HepG2 (cell line): ENCODE results near the gene MFAP3L. TPM values are rescaled to one million over a fixed set of nuclear protein-coding genes. Genes with fewer than 3 reads are reported as not detected.

Experiments
- AKAP8 ChIP-seq: sonication (generic); formaldehyde crosslinking; IDR thresholded peaks from 2 replicates; pipeline ENCODE4 v1.5.1; 2020; ENCODE audit warnings: mild to moderate bottlenecking, missing genetic modification reagents
- CHD2 ChIP-seq: IDR thresholded peaks from 2 replicates; pipeline ENCODE4 v1.6.1; 2011; ENCODE audit warnings: low read depth, low read length, improper control_type of control experiment
- FLYWCH1 ChIP-seq: sonication (generic); formaldehyde crosslinking; IDR thresholded peaks from 2 replicates; pipeline ENCODE4 v1.8.1; 2023; ENCODE audit warnings: mild to moderate bottlenecking, missing genetic modification reagents
- FOSL2 ChIP-seq: sonication (generic); formaldehyde crosslinking; IDR thresholded peaks from 2 replicates; pipeline ENCODE4 v1.4.0; 2020; ENCODE audit warnings: missing genetic modification reagents
- IRF2 ChIP-seq: IDR thresholded peaks from 2 replicates; pipeline ENCODE4 v1.6.1; 2018; ENCODE audit warnings: missing genetic modification reagents, missing compliant biosample characterization
- JUND ChIP-seq: sonication (generic); formaldehyde crosslinking; IDR thresholded peaks from 2 replicates; pipeline ENCODE4 v1.8.0; 2022; ENCODE audit warnings: mild to moderate bottlenecking, missing genetic modification reagents
- MED1 ChIP-seq: sonication (generic); formaldehyde crosslinking; IDR thresholded peaks from 2 replicates; pipeline ENCODE4 v1.4.0; 2020; ENCODE audit warnings: missing genetic modification reagents
- MIXL1 ChIP-seq: IDR thresholded peaks from 2 replicates; pipeline ENCODE4 v1.6.1; 2016
- MZF1 ChIP-seq: sonication (generic); formaldehyde crosslinking; IDR thresholded peaks from 2 replicates; pipeline ENCODE4 v1.8.1; 2023; ENCODE audit warnings: mild to moderate bottlenecking, missing genetic modification reagents, borderline replicate concordance
- RFX1 ChIP-seq: fragments of 450-650 bp; IDR thresholded peaks from 2 replicates; pipeline ENCODE4 v1.6.1; 2017
- RXRB ChIP-seq: IDR thresholded peaks from 2 replicates; pipeline ENCODE4 v1.6.1; 2016; ENCODE audit warnings: borderline replicate concordance, missing genetic modification reagents, missing compliant biosample characterization
- SIN3B ChIP-seq: fragments of 150-350 bp; IDR thresholded peaks from 2 replicates; pipeline ENCODE4 v1.6.1; 2014; ENCODE audit warnings: low read length
- SMYD3 ChIP-seq: sonication (generic); formaldehyde crosslinking; IDR thresholded peaks from 2 replicates; pipeline ENCODE4 v1.8.1; 2023; ENCODE audit warnings: mild to moderate bottlenecking, missing genetic modification reagents
- TBL1XR1 ChIP-seq: fragments of 150-350 bp; IDR thresholded peaks from 2 replicates; pipeline ENCODE4 v1.6.1; 2014; ENCODE audit warnings: borderline replicate concordance, low read length; ENCODE audit not compliant: partially characterized antibody
- ZFP90 ChIP-seq: sonication (generic); formaldehyde crosslinking; IDR thresholded peaks from 2 replicates; pipeline ENCODE4 v1.8.0; 2022; ENCODE audit warnings: missing genetic modification reagents, mild to moderate bottlenecking, inconsistent platforms, borderline replicate concordance
- ZNF138 ChIP-seq: sonication (generic); formaldehyde crosslinking; IDR thresholded peaks from 2 replicates; pipeline ENCODE4 v1.5.0; 2020; ENCODE audit warnings: mild to moderate bottlenecking, low read depth, missing genetic modification reagents
- ZNF572 ChIP-seq: sonication (generic); formaldehyde crosslinking; IDR thresholded peaks from 2 replicates; pipeline ENCODE4 v1.5.1; 2020; ENCODE audit warnings: mild to moderate bottlenecking, missing genetic modification reagents
- ZNF629 ChIP-seq: sonication (generic); formaldehyde crosslinking; conservative IDR thresholded peaks from 2 replicates; pipeline ENCODE4 v1.5.0; 2020; ENCODE audit warnings: missing genetic modification reagents
- ZNF674 ChIP-seq: sonication (generic); formaldehyde crosslinking; IDR thresholded peaks from 2 replicates; pipeline ENCODE4 v1.5.0; 2020; ENCODE audit warnings: low read depth, mild to moderate bottlenecking, missing genetic modification reagents
- ZNF724P ChIP-seq: sonication (generic); formaldehyde crosslinking; IDR thresholded peaks from 2 replicates; pipeline ENCODE4 v1.8.0; 2022; ENCODE audit warnings: missing genetic modification reagents, borderline replicate concordance
- ZNF761 ChIP-seq: sonication (generic); formaldehyde crosslinking; conservative IDR thresholded peaks from 2 replicates; pipeline ENCODE4 v1.4.0; 2020; ENCODE audit warnings: mild to moderate bottlenecking, missing genetic modification reagents
- polyA plus RNA-seq, 8 experiments: library from polyadenylated mRNA; depleted of rRNA in 3 of 8; stranded (reverse) in 7 of 8; unstranded in 1 of 8; fragments of >200 nt; fragmentation: Illumina TruSeq in 4 of 8; extraction: Trizol in 4 of 8; gene quantifications; 2 replicates each; pipeline versions ENCODE4 v1.2.1 to v1.2.3, GENCODE V29; 2011 to 2016; ENCODE audit warnings: low read depth in 4 of 8, missing spikeins in 1 of 8, mixed read lengths in 1 of 8; ENCODE audit not compliant: insufficient read depth in 1 of 8
- total RNA-seq, 5 experiments: library from RNA; depleted of rRNA; stranded (reverse); fragments of >200 nt; fragmentation: Illumina TruSeq; extraction: Trizol; gene quantifications; 2 replicates each; pipeline ENCODE4 v1.2.3, GENCODE V29; 2016; ENCODE audit warnings: low read depth in 1 of 5
- TF ChIP-seq, protein P1 (sequence below): sonication (generic); formaldehyde crosslinking; IDR thresholded peaks from 2 replicates; pipeline ENCODE4 v1.4.0; 2020; ENCODE audit warnings: missing genetic modification reagents, mild to moderate bottlenecking, borderline replicate concordance
- TF ChIP-seq, protein P2 (sequence below): sonication (generic); formaldehyde crosslinking; IDR thresholded peaks from 2 replicates; pipeline ENCODE4 v1.4.0; 2020; ENCODE audit warnings: missing genetic modification reagents
- TF ChIP-seq, protein P3 (sequence below): sonication (generic); formaldehyde crosslinking; IDR thresholded peaks from 2 replicates; pipeline ENCODE4 v1.5.1; 2020; ENCODE audit warnings: mild to moderate bottlenecking, moderate library complexity, missing genetic modification reagents

The MFAP3L gene
- total and polyA plus RNA-seq, 2 of the 13 experiments (the other 11 are each of a cell fraction or from before 2014, with no cell fraction given) = 1.5 to 3.6 TPM

DNA sequence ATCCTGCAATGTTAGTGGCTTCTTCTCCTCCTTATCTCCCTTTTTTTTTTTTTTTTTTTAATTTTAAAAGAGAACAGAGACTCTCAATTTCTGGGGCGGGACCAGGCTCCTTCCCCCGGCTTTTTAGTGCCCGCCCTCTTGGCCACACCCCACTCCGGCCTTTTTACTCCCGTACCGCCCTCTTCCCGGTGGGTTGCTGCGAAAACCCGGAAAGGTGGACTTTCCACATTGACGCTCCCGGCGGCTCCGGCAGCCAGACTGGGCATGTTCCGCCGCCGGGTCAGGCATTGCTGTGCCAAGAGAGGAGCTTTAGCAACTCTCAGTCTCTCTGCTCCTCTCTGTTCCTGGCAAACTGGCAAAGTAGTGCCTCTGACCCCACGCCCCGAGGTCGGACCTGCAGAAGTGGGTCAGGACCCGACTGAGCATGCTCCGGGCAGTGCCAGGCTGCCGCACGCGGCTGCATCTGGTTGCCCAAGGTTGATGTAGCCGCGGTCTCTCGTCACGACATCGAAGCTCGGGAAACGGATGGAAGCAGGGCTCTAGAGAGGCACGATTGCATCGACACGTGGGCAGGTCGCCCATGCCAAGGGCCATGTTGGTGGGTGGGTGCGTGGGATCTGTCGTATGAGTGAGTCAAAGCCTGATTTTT lies 1.1 kb upstream of the MFAP3L start (continued):
- peak; percentile 52; the same call in 1 of the 2 replicates for TF ChIP-seq ZNF572 (CRISPR knock-in tag)
- TF ChIP-seq ZFP90 (CRISPR knock-in tag) = peak; percentile 34; the same call in 1 of the 2 replicates
- no peak for TF ChIP-seq CHD2
- TF ChIP-seq ZNF674 (CRISPR knock-in tag) = no peak
- TF ChIP-seq RXRB (CRISPR knock-in tag) = peak; percentile 61; the same call in 1 of the 2 replicates
- TF ChIP-seq, protein P1, sequence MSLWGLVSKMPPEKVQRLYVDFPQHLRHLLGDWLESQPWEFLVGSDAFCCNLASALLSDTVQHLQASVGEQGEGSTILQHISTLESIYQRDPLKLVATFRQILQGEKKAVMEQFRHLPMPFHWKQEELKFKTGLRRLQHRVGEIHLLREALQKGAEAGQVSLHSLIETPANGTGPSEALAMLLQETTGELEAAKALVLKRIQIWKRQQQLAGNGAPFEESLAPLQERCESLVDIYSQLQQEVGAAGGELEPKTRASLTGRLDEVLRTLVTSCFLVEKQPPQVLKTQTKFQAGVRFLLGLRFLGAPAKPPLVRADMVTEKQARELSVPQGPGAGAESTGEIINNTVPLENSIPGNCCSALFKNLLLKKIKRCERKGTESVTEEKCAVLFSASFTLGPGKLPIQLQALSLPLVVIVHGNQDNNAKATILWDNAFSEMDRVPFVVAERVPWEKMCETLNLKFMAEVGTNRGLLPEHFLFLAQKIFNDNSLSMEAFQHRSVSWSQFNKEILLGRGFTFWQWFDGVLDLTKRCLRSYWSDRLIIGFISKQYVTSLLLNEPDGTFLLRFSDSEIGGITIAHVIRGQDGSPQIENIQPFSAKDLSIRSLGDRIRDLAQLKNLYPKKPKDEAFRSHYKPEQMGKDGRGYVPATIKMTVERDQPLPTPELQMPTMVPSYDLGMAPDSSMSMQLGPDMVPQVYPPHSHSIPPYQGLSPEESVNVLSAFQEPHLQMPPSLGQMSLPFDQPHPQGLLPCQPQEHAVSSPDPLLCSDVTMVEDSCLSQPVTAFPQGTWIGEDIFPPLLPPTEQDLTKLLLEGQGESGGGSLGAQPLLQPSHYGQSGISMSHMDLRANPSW (CRISPR knock-in tag) = no peak
- TF ChIP-seq, protein P2, sequence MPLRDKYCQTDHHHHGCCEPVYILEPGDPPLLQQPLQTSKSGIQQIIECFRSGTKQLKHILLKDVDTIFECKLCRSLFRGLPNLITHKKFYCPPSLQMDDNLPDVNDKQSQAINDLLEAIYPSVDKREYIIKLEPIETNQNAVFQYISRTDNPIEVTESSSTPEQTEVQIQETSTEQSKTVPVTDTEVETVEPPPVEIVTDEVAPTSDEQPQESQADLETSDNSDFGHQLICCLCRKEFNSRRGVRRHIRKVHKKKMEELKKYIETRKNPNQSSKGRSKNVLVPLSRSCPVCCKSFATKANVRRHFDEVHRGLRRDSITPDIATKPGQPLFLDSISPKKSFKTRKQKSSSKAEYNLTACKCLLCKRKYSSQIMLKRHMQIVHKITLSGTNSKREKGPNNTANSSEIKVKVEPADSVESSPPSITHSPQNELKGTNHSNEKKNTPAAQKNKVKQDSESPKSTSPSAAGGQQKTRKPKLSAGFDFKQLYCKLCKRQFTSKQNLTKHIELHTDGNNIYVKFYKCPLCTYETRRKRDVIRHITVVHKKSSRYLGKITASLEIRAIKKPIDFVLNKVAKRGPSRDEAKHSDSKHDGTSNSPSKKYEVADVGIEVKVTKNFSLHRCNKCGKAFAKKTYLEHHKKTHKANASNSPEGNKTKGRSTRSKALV (CRISPR knock-in tag) = peak; percentile 61; the same call in 1 of the 2 replicates
- no peak for TF ChIP-seq MZF1
- TF ChIP-seq MIXL1 = 0 out of 2 replicates have a peak, but pooled peaks have one; percentile 12
- no peak for TF ChIP-seq TBL1XR1
- peak; percentile 15; the same call in 1 of the 2 replicates for TF ChIP-seq FOSL2
- TF ChIP-seq MED1 (CRISPR knock-in tag) = no peak
- no peak for TF ChIP-seq FLYWCH1 (CRISPR knock-in tag)
- no peak for TF ChIP-seq RFX1
- peak; percentile 29; the same call in 1 of the 2 replicates for TF ChIP-seq SMYD3
- TF ChIP-seq ZNF724P = peak; percentile 89; the same call in 1 of the 2 replicates
- TF ChIP-seq AKAP8 (CRISPR knock-in tag) = no peak
- no peak for TF ChIP-seq JUND (CRISPR knock-in tag)
- TF ChIP-seq, protein P3, sequence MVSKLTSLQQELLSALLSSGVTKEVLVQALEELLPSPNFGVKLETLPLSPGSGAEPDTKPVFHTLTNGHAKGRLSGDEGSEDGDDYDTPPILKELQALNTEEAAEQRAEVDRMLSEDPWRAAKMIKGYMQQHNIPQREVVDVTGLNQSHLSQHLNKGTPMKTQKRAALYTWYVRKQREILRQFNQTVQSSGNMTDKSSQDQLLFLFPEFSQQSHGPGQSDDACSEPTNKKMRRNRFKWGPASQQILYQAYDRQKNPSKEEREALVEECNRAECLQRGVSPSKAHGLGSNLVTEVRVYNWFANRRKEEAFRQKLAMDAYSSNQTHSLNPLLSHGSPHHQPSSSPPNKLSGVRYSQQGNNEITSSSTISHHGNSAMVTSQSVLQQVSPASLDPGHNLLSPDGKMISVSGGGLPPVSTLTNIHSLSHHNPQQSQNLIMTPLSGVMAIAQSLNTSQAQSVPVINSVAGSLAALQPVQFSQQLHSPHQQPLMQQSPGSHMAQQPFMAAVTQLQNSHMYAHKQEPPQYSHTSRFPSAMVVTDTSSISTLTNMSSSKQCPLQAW (CRISPR knock-in tag) = peak; percentile 64; the same call in 1 of the 2 replicates
- TF ChIP-seq ZNF629 (CRISPR knock-in tag) = 0 out of 2 replicates have a peak, but pooled peaks have one; percentile 23
- peak; percentile 86; the same call in 1 of the 2 replicates for TF ChIP-seq ZNF138 (CRISPR knock-in tag)
- TF ChIP-seq ZNF761 (CRISPR knock-in tag) = 0 out of 2 replicates have a peak, but pooled peaks have one; percentile 49
- no peak; the same call in 1 of the 2 replicates for TF ChIP-seq IRF2 (CRISPR knock-in tag)
- TF ChIP-seq SIN3B = no peak
